ENCODE data around the gene ATG13. TPM values are rescaled to one million over a fixed set of nuclear protein-coding genes. Genes with fewer than 3 reads are reported as not detected.

ATG13 gene
- total RNA-seq, 1 experiment from 2014 or later, result 57.1 TPM

DNA sequence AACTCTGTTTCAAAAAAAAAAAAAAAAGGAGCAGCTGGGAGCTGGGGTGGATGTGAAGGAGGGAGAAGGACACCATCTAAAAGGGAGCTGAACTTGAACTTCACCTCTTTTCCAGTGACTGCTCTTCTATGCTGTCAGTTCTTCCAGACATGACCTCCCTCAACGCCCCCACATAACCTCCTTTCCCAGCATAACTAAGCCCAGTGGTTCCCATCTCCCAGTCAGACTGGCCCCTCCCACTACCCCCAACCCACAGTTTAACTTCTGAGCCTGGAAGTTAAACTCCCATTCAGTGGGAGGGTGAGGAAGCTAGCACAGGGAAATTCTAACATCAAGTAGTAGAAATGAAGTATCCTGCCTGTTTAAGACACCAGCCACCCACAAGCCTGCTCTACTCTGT, 81.2 kb downstream of the ATG13 start:
- Mint-ChIP-seq H3K9me3 (ENCODE audit: low read depth, unreplicated experiment) (no peaks in the 10 kb centered on the region), H3K4me3 (ENCODE audit: low read depth, unreplicated experiment) (no peak overlapping the region), H3K27ac (ENCODE audit: unreplicated experiment) (no peak overlapping the region), H3K27me3 (ENCODE audit: unreplicated experiment) (no peaks in the 10 kb centered on the region), H3K4me1 (ENCODE audit: low read depth, unreplicated experiment) (peaks cover 10% of the 10 kb centered on the region), H3K36me3 (ENCODE audit: insufficient read depth, unreplicated experiment) (peaks cover 39% of the 10 kb centered on the region)
- intact Hi-C loops (cut with micrococcal nuclease; ENCODE audit: unreplicated experiment), result no loop called here
- CTCF ChIA-PET, result interaction anchor here (1.2 kb wide), 1 partner anchor 9 kb away, joined by 3 read pairs; no protein-coding TSS in a partner anchor
- DNase-seq, result no peak
- TF ChIP-seq, protein P1, sequence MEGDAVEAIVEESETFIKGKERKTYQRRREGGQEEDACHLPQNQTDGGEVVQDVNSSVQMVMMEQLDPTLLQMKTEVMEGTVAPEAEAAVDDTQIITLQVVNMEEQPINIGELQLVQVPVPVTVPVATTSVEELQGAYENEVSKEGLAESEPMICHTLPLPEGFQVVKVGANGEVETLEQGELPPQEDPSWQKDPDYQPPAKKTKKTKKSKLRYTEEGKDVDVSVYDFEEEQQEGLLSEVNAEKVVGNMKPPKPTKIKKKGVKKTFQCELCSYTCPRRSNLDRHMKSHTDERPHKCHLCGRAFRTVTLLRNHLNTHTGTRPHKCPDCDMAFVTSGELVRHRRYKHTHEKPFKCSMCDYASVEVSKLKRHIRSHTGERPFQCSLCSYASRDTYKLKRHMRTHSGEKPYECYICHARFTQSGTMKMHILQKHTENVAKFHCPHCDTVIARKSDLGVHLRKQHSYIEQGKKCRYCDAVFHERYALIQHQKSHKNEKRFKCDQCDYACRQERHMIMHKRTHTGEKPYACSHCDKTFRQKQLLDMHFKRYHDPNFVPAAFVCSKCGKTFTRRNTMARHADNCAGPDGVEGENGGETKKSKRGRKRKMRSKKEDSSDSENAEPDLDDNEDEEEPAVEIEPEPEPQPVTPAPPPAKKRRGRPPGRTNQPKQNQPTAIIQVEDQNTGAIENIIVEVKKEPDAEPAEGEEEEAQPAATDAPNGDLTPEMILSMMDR (IDR thresholded peaks at IDR 0.05; ENCODE audit: unreplicated experiment), result no peak
- no TSS peak for BruUV-seq (replicated peaks)

DNA sequence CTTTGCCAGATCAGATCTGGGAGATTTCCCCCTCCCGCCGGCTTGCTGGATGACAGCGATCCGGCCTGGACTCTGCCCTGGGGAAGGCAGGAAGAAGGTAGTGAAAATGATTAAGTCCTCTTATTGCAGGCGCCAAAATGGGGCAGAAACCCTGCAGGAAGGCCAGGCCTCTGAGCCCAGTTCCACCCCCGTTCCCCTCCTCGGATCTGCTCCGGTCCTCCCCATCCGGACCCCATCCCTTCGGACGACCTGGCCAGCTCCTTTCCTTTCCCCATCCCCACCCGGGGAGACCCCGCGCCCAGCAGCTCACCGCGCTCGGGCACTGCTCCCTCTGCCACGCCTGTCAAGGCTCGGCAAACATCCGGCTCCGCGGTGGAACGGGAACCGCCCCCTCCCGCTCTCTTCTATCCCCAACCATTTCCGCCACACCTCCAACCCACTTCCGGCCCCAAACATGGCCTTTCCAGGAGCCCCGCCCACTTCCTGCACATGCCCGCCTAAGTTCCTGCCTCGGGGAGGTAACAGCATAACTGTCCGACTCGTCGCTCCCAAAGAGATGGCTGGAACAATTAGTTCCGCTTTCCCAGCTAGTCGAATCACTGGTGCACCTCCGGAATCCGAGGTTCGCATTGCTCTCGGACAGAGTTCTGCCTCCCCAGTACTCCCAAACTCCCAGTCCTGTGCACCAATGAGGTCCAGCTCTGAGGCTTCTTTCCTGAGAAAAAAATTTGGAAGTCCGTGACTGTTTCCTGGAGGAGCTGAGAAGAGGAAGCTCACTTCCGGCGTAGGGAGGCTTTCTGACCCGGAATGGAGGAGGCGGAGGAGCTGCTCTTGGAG, 83.1 kb downstream of the ATG13 start, which contains the start of the genes ARHGAP1 and ZNF408:
ARHGAP1 (minus strand) TSS at position 379 of the 837 bp plus-strand sequence. CDS start 4,512 bp downstream, outside the sequence.
ZNF408 (plus strand) TSS at position 791 of the 837 bp plus-strand sequence; CDS start at position 808, 17 bp downstream.
- DNase-seq, result peak; percentile 99
- Mint-ChIP-seq H3K36me3 (ENCODE audit: insufficient read depth, unreplicated experiment) (peaks cover 47% of the 10 kb centered on the region), H3K27me3 (ENCODE audit: unreplicated experiment) (no peaks in the 10 kb centered on the region), H3K27ac (ENCODE audit: unreplicated experiment) (peak within 1 kb of the TSS; percentile 97), H3K4me3 (ENCODE audit: low read depth, unreplicated experiment) (peak within 1 kb of the TSS; percentile 98), H3K4me1 (ENCODE audit: low read depth, unreplicated experiment) (peaks cover 10% of the 10 kb centered on the region), H3K9me3 (ENCODE audit: low read depth, unreplicated experiment) (no peaks in the 10 kb centered on the region)
- intact Hi-C loops (cut with micrococcal nuclease; ENCODE audit: unreplicated experiment), result no loop called here
- TF ChIP-seq, protein P1 (IDR thresholded peaks at IDR 0.05; ENCODE audit: unreplicated experiment), result no peak
- CTCF ChIA-PET, result interaction anchor here (0.7 kb wide), 1 partner anchor 10 kb away, joined by 3 read pairs; no protein-coding TSS in a partner anchor
- BruUV-seq (replicated peaks), result no TSS peak

DNA sequence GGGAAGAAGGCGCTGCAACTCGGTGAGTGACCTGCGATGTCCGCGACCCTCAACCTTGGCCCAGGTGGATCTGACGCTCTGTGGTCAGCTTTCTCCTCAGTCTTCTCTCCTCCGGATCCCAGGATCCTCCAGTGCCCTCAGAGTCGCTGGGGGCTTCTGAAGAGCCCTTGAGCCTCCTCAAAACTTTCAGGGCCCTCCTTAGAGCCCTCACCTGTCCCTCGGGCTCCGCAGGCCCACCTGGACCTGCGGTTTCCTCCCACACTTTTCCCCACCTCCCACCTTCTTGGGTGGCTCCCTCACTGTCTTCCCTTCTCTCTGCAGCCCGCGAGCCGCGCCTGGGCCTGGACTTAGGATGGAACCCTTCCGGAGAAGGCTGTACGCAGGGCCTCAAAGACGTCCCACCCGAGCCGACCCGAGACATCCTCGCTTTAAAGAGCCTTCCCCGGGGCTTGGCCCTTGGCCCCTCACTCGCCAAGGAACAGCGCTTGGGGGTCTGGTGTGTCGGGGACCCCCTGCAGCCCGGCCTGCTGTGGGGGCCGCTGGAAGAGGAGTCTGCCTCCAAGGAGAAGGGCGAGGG, 83.8 kb downstream of the ATG13 start:
- H3K27me3 Mint-ChIP-seq (ENCODE audit: unreplicated experiment), result no peaks in the 10 kb centered on the region

DNA sequence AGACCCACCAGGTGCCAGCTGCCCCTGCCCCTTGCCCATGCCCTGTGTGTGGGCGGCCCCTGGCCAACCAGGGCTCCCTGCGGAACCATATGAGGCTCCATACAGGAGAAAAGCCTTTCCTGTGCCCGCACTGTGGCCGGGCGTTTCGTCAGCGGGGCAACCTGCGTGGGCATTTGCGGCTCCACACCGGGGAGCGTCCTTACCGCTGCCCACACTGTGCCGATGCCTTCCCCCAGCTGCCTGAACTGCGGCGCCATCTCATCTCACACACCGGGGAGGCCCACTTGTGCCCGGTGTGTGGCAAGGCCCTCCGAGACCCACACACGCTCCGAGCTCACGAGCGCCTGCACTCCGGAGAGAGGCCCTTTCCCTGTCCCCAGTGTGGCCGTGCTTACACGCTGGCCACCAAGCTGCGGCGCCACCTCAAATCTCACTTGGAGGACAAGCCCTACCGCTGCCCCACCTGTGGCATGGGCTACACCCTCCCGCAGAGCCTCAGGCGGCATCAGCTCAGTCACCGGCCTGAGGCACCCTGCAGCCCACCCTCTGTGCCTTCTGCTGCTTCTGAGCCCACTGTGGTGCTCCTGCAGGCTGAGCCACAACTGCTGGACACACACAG, 87.8 kb downstream of the ATG13 start:
- Mint-ChIP-seq H3K4me3 (ENCODE audit: low read depth, unreplicated experiment) (no peak overlapping the region), H3K4me1 (ENCODE audit: low read depth, unreplicated experiment) (peaks cover 10% of the 10 kb centered on the region), H3K27ac (ENCODE audit: unreplicated experiment) (no peak overlapping the region), H3K9me3 (ENCODE audit: low read depth, unreplicated experiment) (no peaks in the 10 kb centered on the region), H3K36me3 (ENCODE audit: insufficient read depth, unreplicated experiment) (peaks cover 67% of the 10 kb centered on the region), H3K27me3 (ENCODE audit: unreplicated experiment) (no peaks in the 10 kb centered on the region)
- TF ChIP-seq, protein P1 (IDR thresholded peaks at IDR 0.05; ENCODE audit: unreplicated experiment), result no peak
- CTCF ChIA-PET, result no interaction called here
- no peak for DNase-seq
- intact Hi-C loops (cut with micrococcal nuclease; ENCODE audit: unreplicated experiment), result no loop called here
- BruUV-seq (replicated peaks), result no TSS peak

More for the DNA sequence above, 83.8 kb downstream of the ATG13 start:
- intact Hi-C loops (cut with micrococcal nuclease; ENCODE audit: unreplicated experiment), result no loop called here
- TF ChIP-seq, protein P1 (IDR thresholded peaks at IDR 0.05; ENCODE audit: unreplicated experiment), result no peak
- H3K36me3 Mint-ChIP-seq (ENCODE audit: insufficient read depth, unreplicated experiment), result peaks cover 51% of the 10 kb centered on the region
- BruUV-seq (replicated peaks), result TSS peak; percentile 72
- no peaks in the 10 kb centered on the region for H3K9me3 Mint-ChIP-seq (ENCODE audit: low read depth, unreplicated experiment)
- peaks cover 10% of the 10 kb centered on the region for H3K4me1 Mint-ChIP-seq (ENCODE audit: low read depth, unreplicated experiment)
- no peak for DNase-seq
- H3K27ac Mint-ChIP-seq (ENCODE audit: unreplicated experiment), result peak overlapping the region; percentile 97
- CTCF ChIA-PET, result no interaction called here
- H3K4me3 Mint-ChIP-seq (ENCODE audit: low read depth, unreplicated experiment), result peak overlapping the region; percentile 98

All from Calu3 (cell line).